Smooth muscle cell (in vitro differentiated cells): ENCODE data around the gene ARHGEF39. TPM values are rescaled to one million over a fixed set of nuclear protein-coding genes. Genes with fewer than 3 reads are reported as not detected.

Source experiments
- DNase-seq: peaks from one replicate; lab custom pipeline; 2025; ENCODE audit not compliant: unreplicated experiment; lab: John Stamatoyannopoulos, UW
- H2AFZ ChIP-seq: fragments of 200-600 bp; sonication (generic); 2 replicates; pipeline ENCODE4 v1.6.0; 2016; ENCODE audit warnings: antibody characterized with exemption, low read depth, mild to moderate bottlenecking
- H3F3A ChIP-seq: fragments of 200-600 bp; sonication (generic); 2 replicates; pipeline ENCODE4 v1.6.0; 2017; ENCODE audit warnings: antibody characterized with exemption, low read depth
- H3K27ac ChIP-seq: fragments of 200-600 bp; sonication (generic); 2 replicates; pipeline ENCODE4 v1.5.1; 2016; ENCODE audit warnings: low read depth, mild to moderate bottlenecking
- H3K27me3 ChIP-seq: fragments of 200-600 bp; sonication (generic); 2 replicates; pipeline ENCODE4 v1.6.1; 2016; ENCODE audit warnings: low read depth, mild to moderate bottlenecking
- H3K36me3 ChIP-seq: fragments of 200-600 bp; sonication (generic); 2 replicates; pipeline ENCODE4 v1.5.1; 2016; ENCODE audit warnings: low read depth
- H3K4me1 ChIP-seq: fragments of 200-600 bp; sonication (generic); 2 replicates; pipeline ENCODE4 v1.5.1; 2016; ENCODE audit warnings: low read depth
- H3K4me2 ChIP-seq: fragments of 200-600 bp; sonication (generic); 2 replicates; pipeline ENCODE4 v1.6.0; 2016; ENCODE audit warnings: mild to moderate bottlenecking
- H3K4me3 ChIP-seq: fragments of 200-600 bp; sonication (generic); 2 replicates; pipeline ENCODE4 v1.5.1; 2016; ENCODE audit warnings: mild to moderate bottlenecking
- H3K79me2 ChIP-seq: fragments of 200-600 bp; sonication (generic); 2 replicates; pipeline ENCODE4 v1.6.0; 2016; ENCODE audit warnings: low read depth, mild to moderate bottlenecking
- H3K9ac ChIP-seq: fragments of 200-600 bp; sonication (generic); 2 replicates; pipeline ENCODE4 v1.6.0; 2016; ENCODE audit warnings: low read depth
- H3K9me3 ChIP-seq: fragments of 200-600 bp; sonication (generic); replicated peaks from 2 replicates; pipeline ENCODE4 v1.5.1; 2016; ENCODE audit warnings: low read depth
- H4K20me1 ChIP-seq: fragments of 200-600 bp; sonication (generic); 2 replicates; pipeline ENCODE4 v1.6.0; 2016; ENCODE audit warnings: low read depth
- CTCF ChIP-seq: fragments of 200-600 bp; sonication (generic); IDR thresholded peaks from 2 replicates; pipeline ENCODE4 v1.5.1; 2017; ENCODE audit warnings: borderline replicate concordance, mild to moderate bottlenecking, antibody characterized with exemption; ENCODE audit not compliant: insufficient read depth, poor library complexity, severe bottlenecking
- WGBS: methylation state at CpG from one replicate; pipeline ENCODE4 v1.1.7; 2016; ENCODE audit warnings: low lambda C conversion rate; 5-methylcytosine and 5-hydroxymethylcytosine counted together
- polyA plus RNA-seq: library from polyadenylated mRNA; unstranded; fragments of >200 nt; fragmentation: Nextera tagmentation; extraction: Ambion mirVana; gene quantifications from 2 replicates; pipeline ENCODE4 v1.2.1, GENCODE V29; 2016
- total RNA-seq: library from RNA; depleted of rRNA; stranded (reverse); fragments of >200 nt; gene quantifications from 2 replicates; pipeline ENCODE4 v1.2.3, GENCODE V29; 2014

Gene ARHGEF39
- total and polyA plus RNA-seq, 2 experiments from 2014 or later = 1.9 to 2.1 TPM

DNA sequence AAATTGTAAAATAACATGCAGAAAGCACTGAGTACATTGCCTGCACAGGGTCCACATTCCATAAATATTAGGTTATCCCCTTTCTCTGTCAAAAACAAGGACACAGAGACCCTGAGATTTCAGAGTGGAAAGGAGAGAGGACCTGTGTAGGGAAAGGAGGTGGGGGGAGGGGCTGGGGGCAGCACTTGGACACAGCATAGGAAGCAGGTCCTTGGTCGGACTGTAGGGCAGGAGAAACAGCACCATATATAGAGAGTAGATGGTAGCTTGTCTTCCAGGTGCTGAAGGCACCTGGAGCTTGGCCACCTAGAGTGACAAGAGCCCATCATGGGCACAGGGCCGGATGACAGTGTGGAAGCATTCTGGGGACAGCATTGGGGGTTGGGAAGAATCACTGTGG lies 22.3 kb upstream of the ARHGEF39 start:
- Histone ChIP-seq H3F3A (peaks cover 73% of the 10 kb centered on the region), H3K4me2 (peak overlapping the region; percentile 95), H3K4me1 (peaks cover 18% of the 10 kb centered on the region), H4K20me1 (peaks cover 74% of the 10 kb centered on the region), H3K9me3 (no peaks in the 10 kb centered on the region), H2AFZ (no peak overlapping the region), H3K36me3 (no peaks in the 10 kb centered on the region), H3K9ac (no peak overlapping the region), H3K27ac (peak overlapping the region; percentile 35), H3K27me3 (no peaks in the 10 kb centered on the region), H3K4me3 (peak overlapping the region; percentile 70), H3K79me2 (peaks cover 35% of the 10 kb centered on the region)
- DNase-seq = no peak
- TF ChIP-seq CTCF = no peak
- 75% methylated on average over 2 of the region's 2 CpGs for WGBS

DNA sequence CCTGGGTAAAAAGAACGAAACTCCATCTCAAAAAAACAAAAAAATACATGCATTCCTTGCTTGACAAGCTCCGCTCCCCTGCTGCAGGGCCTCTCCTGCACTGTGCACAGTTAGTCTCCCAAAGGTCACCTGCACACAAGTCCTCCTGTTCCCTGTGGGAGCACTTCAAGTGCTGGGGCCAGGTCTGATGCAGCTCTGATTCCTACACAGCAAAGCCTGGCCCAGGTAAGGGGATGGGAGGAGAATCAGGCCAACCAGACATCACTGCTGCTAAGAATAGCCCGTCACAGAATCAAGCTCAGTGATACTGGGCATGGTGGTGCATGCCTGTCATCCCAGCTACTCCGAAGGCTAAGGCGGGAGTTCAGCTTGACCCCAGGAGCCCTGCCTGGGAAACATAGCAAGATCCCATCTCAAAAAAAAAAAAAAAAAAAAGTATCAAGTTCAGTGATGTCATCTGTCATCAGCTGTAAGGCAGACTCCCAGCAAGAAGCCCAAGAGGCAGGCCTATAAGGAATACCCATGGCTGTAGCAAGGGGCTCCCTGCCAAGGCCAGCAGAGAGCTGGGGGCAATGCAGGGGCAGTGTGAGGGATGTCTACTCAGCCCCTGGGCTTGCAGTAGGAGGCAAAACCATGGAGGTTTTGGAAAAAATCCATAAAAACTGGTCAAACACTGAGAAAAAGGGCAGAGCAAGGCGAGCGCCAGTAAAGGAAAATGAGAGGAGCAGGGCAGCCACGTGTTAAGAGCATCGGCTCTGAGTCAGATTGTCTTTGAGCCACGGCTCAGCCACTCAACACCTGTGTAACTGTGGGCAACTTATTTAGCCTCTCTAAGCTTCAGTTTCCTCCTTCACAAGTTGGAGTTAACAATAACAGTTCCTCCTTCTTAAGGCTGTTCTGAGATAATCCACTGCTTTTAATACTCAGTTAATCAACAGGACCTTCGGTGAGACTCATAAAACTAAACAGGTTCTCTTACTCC lies 21.5 kb upstream of the ARHGEF39 start:
- H3K27ac ChIP-seq = peak overlapping the region; percentile 35
- H3K9me3 ChIP-seq = no peaks in the 10 kb centered on the region
- no peak overlapping the region for H3K4me3 ChIP-seq
- peaks cover 82% of the 10 kb centered on the region for H4K20me1 ChIP-seq
- no peak overlapping the region for H2AFZ ChIP-seq
- TF ChIP-seq CTCF = no peak
- peaks cover 75% of the 10 kb centered on the region for H3F3A ChIP-seq
- DNase-seq = no peak
- no peaks in the 10 kb centered on the region for H3K36me3 ChIP-seq
- peaks cover 35% of the 10 kb centered on the region for H3K79me2 ChIP-seq
- WGBS = 58% methylated on average over 11 of the region's 11 CpGs
- H3K9ac ChIP-seq = no peak overlapping the region
- no peaks in the 10 kb centered on the region for H3K27me3 ChIP-seq
- peaks cover 15% of the 10 kb centered on the region for H3K4me1 ChIP-seq
- H3K4me2 ChIP-seq = peak overlapping the region; percentile 95

DNA sequence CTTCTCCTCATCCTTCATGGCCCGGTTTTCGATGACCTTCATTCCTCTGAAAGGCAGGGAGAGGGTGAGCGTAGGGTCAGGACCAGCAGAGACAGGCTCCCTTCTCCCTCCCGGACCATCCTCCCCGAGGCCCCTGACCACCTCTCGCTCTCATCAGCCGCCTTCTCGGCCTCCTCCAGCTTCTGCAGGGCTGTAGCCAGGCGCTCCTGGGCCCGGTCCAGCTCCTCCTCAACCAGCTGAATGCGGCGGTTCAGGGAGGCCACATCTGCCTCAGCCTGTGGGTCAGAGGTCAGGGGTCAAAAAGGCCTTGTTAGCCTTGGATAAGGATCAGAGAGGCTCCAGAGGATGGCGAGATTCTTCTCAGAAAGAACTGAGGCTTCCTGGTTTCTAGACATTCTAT lies 20.5 kb upstream of the ARHGEF39 start:
- Histone ChIP-seq H3K9ac (no peak overlapping the region), H3K27me3 (no peaks in the 10 kb centered on the region), H3F3A (peaks cover 75% of the 10 kb centered on the region), H4K20me1 (peaks cover 86% of the 10 kb centered on the region), H3K36me3 (no peaks in the 10 kb centered on the region), H3K79me2 (peaks cover 35% of the 10 kb centered on the region), H2AFZ (no peak overlapping the region), H3K4me2 (no peak overlapping the region), H3K27ac (no peak overlapping the region), H3K9me3 (no peaks in the 10 kb centered on the region), H3K4me1 (peaks cover 12% of the 10 kb centered on the region), H3K4me3 (no peak overlapping the region)
- no peak for TF ChIP-seq CTCF
- 99% methylated on average over 13 of the region's 13 CpGs for WGBS
- no peak for DNase-seq
